Globus pallidus (tissue), 1 donor: ENCODE measurements around the gene SCIN.
"Not testable (repeated sequence)": the region's sequence is repeated elsewhere in the genome, so short reads cannot be mapped to it uniquely, and the experiment has no call there.

Experiments used
- DNase-seq: peaks from one replicate; pipeline ENCODE4 v3.0.0-alpha.2; 2015; ENCODE audit warnings: low spot score

Gene SCIN

GRCh38 chr7:12570534-12571461, at the start of gene SCIN:
Gene SCIN, plus strand, starts transcription at chr7:12570720. Its CDS starts 67 bp downstream, at chr7:12570787.
- peak; percentile 49 for DNase-seq

- DNase-seq, result peak; percentile 44
Measured at GRCh38 chr7:12524794-12525386, 45.6 kb upstream of the SCIN start.

- DNase-seq, result not testable (repeated sequence)
Measured at GRCh38 chr7:12526693-12527092, 43.8 kb upstream of the SCIN start.

- not testable (repeated sequence) for DNase-seq
Measured at GRCh38 chr7:12527670-12528069, 42.9 kb upstream of the SCIN start.

GRCh38 chr7:12529971-12530710, 40.4 kb upstream of the SCIN start:
- DNase-seq, result no peak

- no peak for DNase-seq
Measured at GRCh38 chr7:12531784-12532183, 38.7 kb upstream of the SCIN start.

- DNase-seq, result no peak
Measured at GRCh38 chr7:12534046-12534445, 36.5 kb upstream of the SCIN start.

- no peak for DNase-seq
Measured at GRCh38 chr7:12539681-12540080, 30.8 kb upstream of the SCIN start.

- no peak for DNase-seq
Measured at GRCh38 chr7:12540850-12541249, 29.7 kb upstream of the SCIN start.

GRCh38 chr7:12543586-12543985, 26.9 kb upstream of the SCIN start:
- no peak for DNase-seq

- DNase-seq, result no peak
Measured at GRCh38 chr7:12549106-12549505, 21.4 kb upstream of the SCIN start.

- no peak for DNase-seq
Measured at GRCh38 chr7:12550956-12551355, 19.6 kb upstream of the SCIN start.

- DNase-seq, result no peak
Measured at GRCh38 chr7:12552876-12553275, 17.6 kb upstream of the SCIN start.

GRCh38 chr7:12553416-12553815, 17.1 kb upstream of the SCIN start:
- DNase-seq, result no peak

- no peak for DNase-seq
Measured at GRCh38 chr7:12554351-12554750, 16.2 kb upstream of the SCIN start.

GRCh38 chr7:12554872-12555271, 15.6 kb upstream of the SCIN start:
- DNase-seq, result no peak

GRCh38 chr7:12555695-12556094, 14.8 kb upstream of the SCIN start:
- DNase-seq, result not testable (repeated sequence)

GRCh38 chr7:12556139-12556792, 14.3 kb upstream of the SCIN start:
- not testable (repeated sequence) for DNase-seq

- DNase-seq, result no peak
Measured at GRCh38 chr7:12557282-12557681, 13.2 kb upstream of the SCIN start.

- no peak for DNase-seq
Measured at GRCh38 chr7:12564996-12565764, 5.3 kb upstream of the SCIN start.

GRCh38 chr7:12565873-12566272, 4.6 kb upstream of the SCIN start:
- DNase-seq, result no peak
